GM23248 (cell line): ENCODE measurements around the gene IFT52. TPM values are rescaled to one million over a fixed set of nuclear protein-coding genes. Genes with fewer than 3 reads are reported as not detected.
A peak's percentile ranks its signal among the peaks of the same experiment; 100 is the strongest.

ENCODE experiments used
- DNase-seq: peaks from one replicate; pipeline ENCODE4 v3.0.0-alpha.2; 2015
- H2AFZ ChIP-seq: fragments of 200-600 bp; sonication (generic); 2 replicates; pipeline ENCODE4 v1.6.1; 2016; ENCODE audit warnings: antibody characterized with exemption
- H3F3A ChIP-seq: fragments of 200-600 bp; sonication (generic); 2 replicates; pipeline ENCODE4 v1.6.1; 2016; ENCODE audit warnings: mild to moderate bottlenecking, antibody characterized with exemption, mixed run types; ENCODE audit not compliant: insufficient read depth
- H3K27ac ChIP-seq: fragments of 200-600 bp; sonication (generic); 2 replicates; pipeline ENCODE4 v1.5.1; 2016; ENCODE audit warnings: mild to moderate bottlenecking
- H3K27me3 ChIP-seq: fragments of 200-600 bp; sonication (generic); replicated peaks from 2 replicates; pipeline ENCODE4 v1.6.1; 2016; ENCODE audit warnings: mild to moderate bottlenecking; ENCODE audit not compliant: insufficient read depth
- H3K36me3 ChIP-seq: fragments of 200-600 bp; sonication (generic); 2 replicates; pipeline ENCODE4 v1.6.1; 2016; ENCODE audit warnings: low read depth, mild to moderate bottlenecking
- H3K4me1 ChIP-seq: fragments of 200-600 bp; sonication (generic); 2 replicates; pipeline ENCODE4 v1.6.1; 2016; ENCODE audit warnings: mild to moderate bottlenecking; ENCODE audit not compliant: insufficient read depth
- H3K4me2 ChIP-seq: fragments of 200-600 bp; sonication (generic); one replicate; pipeline ENCODE4 v1.6.1; 2016; ENCODE audit warnings: mild to moderate bottlenecking; ENCODE audit not compliant: unreplicated experiment
- H3K4me3 ChIP-seq: fragments of 200-600 bp; sonication (generic); 2 replicates; pipeline ENCODE4 v1.5.1; 2016; ENCODE audit warnings: mild to moderate bottlenecking
- H3K79me2 ChIP-seq: fragments of 200-600 bp; sonication (generic); 2 replicates; pipeline ENCODE4 v1.6.1; 2016; ENCODE audit warnings: mild to moderate bottlenecking; ENCODE audit not compliant: insufficient read depth
- H3K9ac ChIP-seq: fragments of 200-600 bp; sonication (generic); 2 replicates; pipeline ENCODE4 v1.6.1; 2016; ENCODE audit warnings: mild to moderate bottlenecking
- H3K9me2 ChIP-seq: fragments of 200-600 bp; sonication (generic); 2 replicates; pipeline ENCODE4 v1.6.1; 2016; ENCODE audit warnings: mixed run types, mild to moderate bottlenecking, moderate library complexity; ENCODE audit not compliant: insufficient read depth
- H3K9me3 ChIP-seq: fragments of 200-600 bp; sonication (generic); one replicate; pipeline ENCODE4 v1.6.1; 2017; ENCODE audit warnings: low read depth
- H4K20me1 ChIP-seq: fragments of 200-600 bp; sonication (generic); 2 replicates; pipeline ENCODE4 v1.6.0; 2016; ENCODE audit not compliant: insufficient read depth
- EZH2 ChIP-seq: fragments of 200-600 bp; sonication (generic); IDR thresholded peaks from 2 replicates; pipeline ENCODE4 v1.6.1; 2018; ENCODE audit warnings: antibody characterized with exemption, mild to moderate bottlenecking; ENCODE audit not compliant: insufficient read depth, poor library complexity, severe bottlenecking
- EZH2phosphoT487 ChIP-seq: fragments of 200-600 bp; sonication (generic); IDR thresholded peaks from 2 replicates; pipeline ENCODE4 v1.6.1; 2018; ENCODE audit warnings: antibody characterized with exemption, moderate library complexity, mild to moderate bottlenecking, low read depth; ENCODE audit not compliant: insufficient read depth
- WGBS, 2 experiments: methylation state at CpG; one replicate each; pipeline ENCODE4 v1.1.6; 2015 to 2017; ENCODE audit warnings: low lambda C conversion rate in 2 of 2, low coverage in 1 of 2; ENCODE audit errors: missing lambda C conversion rate in 2 of 2; 5-methylcytosine and 5-hydroxymethylcytosine counted together
- in situ Hi-C: fragments of 300-500 bp; cut with MboI; formaldehyde crosslinking; loops from 2 replicates; pipeline ENCODE4 v1.15.0; 2020
- polyA plus RNA-seq: library from polyadenylated mRNA; unstranded; fragments of >200 nt; fragmentation: Nextera tagmentation; extraction: Ambion mirVana; gene quantifications from 2 replicates; pipeline ENCODE4 v1.2.1, GENCODE V29; 2016
- total RNA-seq: library from RNA; depleted of rRNA; stranded (reverse); fragments of >200 nt; shearing (Covaris generic); gene quantifications from 2 replicates; pipeline ENCODE4 v1.2.3, GENCODE V29; 2014

The IFT52 gene
- total and polyA plus RNA-seq, 2 experiments from 2014 or later, result 40.2 to 51.7 TPM

DNA sequence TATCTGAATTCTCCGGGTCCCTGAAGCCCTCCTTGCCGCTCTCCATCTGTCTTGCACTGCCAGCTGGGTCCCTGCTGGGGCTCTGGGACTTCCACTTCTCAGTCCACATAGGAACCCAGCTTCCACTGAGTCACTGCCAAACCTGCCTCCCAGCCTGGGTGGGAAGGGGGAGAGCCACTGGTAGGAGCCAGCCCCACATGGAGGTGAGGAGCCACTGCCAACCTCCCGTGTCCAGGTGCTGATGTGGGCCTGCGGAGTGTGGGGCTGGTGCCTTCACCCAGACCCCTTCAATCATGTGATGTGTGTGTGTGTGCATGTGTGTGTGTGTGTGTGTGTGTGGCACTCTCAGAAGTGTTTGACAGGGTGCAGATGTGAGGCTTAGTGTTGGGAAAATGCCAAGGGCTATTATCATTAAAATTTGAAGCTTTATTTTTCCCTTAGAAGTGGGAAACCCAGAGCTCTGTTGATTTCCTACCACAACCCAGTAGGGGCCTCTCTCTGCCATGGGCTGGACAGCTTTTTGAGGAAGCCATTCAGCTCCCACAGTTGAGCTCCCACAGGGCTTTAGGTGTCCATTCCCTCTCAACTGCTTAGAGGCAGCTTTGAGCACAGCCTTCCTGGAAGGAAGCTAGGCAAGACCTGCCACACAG, 41.2 kb upstream of the IFT52 start:
- no peaks in the 10 kb centered on the region for H3K9me3 ChIP-seq
- H3K27me3 ChIP-seq, result no peaks in the 10 kb centered on the region
- H3K4me2 ChIP-seq, result no peak overlapping the region
- TF ChIP-seq EZH2phosphoT487 (no peak), EZH2 (no peak)
- no peaks in the 10 kb centered on the region for H3K36me3 ChIP-seq
- H4K20me1 ChIP-seq, result no peaks in the 10 kb centered on the region
- H3K79me2 ChIP-seq, result no peaks in the 10 kb centered on the region
- in situ Hi-C loops, result no loop called here
- no peak overlapping the region for H3K9ac ChIP-seq
- H3K27ac ChIP-seq, result no peak overlapping the region
- H2AFZ ChIP-seq, result no peak overlapping the region
- no peak overlapping the region for H3K4me3 ChIP-seq
- no peak for DNase-seq
- no peaks in the 10 kb centered on the region for H3K9me2 ChIP-seq
- 59% methylated on average over 4 of the region's 4 CpGs for WGBS, 2 experiments
- H3F3A ChIP-seq, result no peaks in the 10 kb centered on the region
- H3K4me1 ChIP-seq, result no peaks in the 10 kb centered on the region

DNA sequence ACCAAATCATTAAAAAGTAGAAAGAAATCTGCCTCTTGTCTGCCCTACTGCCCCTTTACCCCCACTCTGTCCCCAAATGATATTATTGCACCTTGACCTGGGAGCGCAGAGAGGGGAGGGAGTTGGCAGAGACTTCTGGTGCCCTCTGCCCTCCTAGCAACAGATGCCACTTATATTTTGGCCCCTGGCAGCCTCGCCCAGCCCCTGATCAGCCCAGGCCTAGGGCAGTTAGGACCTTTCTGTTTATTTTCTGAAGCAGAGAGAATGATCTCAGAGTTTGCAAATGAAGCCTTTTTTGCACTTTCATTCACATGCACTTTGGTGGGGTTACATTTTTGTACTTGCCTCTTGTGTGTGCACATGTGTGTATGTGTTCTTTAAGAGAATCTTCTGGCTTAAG, 40.3 kb upstream of the IFT52 start:
- in situ Hi-C loops, result no loop called here
- no peaks in the 10 kb centered on the region for H4K20me1 ChIP-seq
- 63 to 64% methylated on average over 2 of the region's 2 CpGs for WGBS, 2 experiments

DNA sequence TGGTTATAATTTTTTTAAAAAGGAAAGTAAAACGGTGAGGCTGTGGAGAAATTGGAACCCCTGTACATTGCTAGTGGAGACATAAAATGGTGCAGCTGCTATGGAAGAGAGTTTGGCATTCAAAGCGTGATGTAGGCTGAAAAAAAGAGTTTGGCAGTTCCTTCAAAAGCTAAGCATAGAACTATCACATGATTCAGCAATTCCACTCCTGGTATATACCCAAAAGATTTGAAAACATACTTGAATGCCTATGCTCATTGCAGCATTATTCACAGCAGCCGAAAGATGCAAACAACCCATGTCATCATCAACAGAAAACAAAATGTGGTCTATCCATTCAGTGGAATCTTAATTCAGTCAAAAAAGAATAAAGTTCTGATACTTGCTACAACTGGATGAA, 36.4 kb upstream of the IFT52 start:
- no peaks in the 10 kb centered on the region for H3K27me3 ChIP-seq
- H3K27ac ChIP-seq, result no peak overlapping the region
- WGBS, 2 experiments, result 73 to 74% methylated on average over 3 of the region's 3 CpGs
- DNase-seq, result no peak
- no peaks in the 10 kb centered on the region for H3K9me2 ChIP-seq
- no peaks in the 10 kb centered on the region for H3K36me3 ChIP-seq
- H3K4me3 ChIP-seq, result no peak overlapping the region
- in situ Hi-C loops, result no loop called here
- H3K79me2 ChIP-seq, result no peaks in the 10 kb centered on the region
- TF ChIP-seq EZH2phosphoT487 (no peak), EZH2 (no peak)
- H3K4me1 ChIP-seq, result no peaks in the 10 kb centered on the region
- H3K9ac ChIP-seq, result no peak overlapping the region
- H3K9me3 ChIP-seq, result no peaks in the 10 kb centered on the region
- no peak overlapping the region for H2AFZ ChIP-seq
- no peaks in the 10 kb centered on the region for H3F3A ChIP-seq
- no peaks in the 10 kb centered on the region for H4K20me1 ChIP-seq
- no peak overlapping the region for H3K4me2 ChIP-seq

More for the DNA sequence above, 40.3 kb upstream of the IFT52 start:
- Histone ChIP-seq H3F3A (no peaks in the 10 kb centered on the region), H3K4me3 (no peak overlapping the region), H3K27me3 (no peaks in the 10 kb centered on the region), H3K4me1 (no peaks in the 10 kb centered on the region), H3K79me2 (no peaks in the 10 kb centered on the region), H3K9me3 (no peaks in the 10 kb centered on the region), H3K36me3 (no peaks in the 10 kb centered on the region), H2AFZ (no peak overlapping the region), H3K4me2 (no peak overlapping the region), H3K9ac (no peak overlapping the region), H3K27ac (no peak overlapping the region), H3K9me2 (no peaks in the 10 kb centered on the region)
- TF ChIP-seq EZH2, result no peak
- no peak for TF ChIP-seq EZH2phosphoT487
- DNase-seq, result no peak

DNA sequence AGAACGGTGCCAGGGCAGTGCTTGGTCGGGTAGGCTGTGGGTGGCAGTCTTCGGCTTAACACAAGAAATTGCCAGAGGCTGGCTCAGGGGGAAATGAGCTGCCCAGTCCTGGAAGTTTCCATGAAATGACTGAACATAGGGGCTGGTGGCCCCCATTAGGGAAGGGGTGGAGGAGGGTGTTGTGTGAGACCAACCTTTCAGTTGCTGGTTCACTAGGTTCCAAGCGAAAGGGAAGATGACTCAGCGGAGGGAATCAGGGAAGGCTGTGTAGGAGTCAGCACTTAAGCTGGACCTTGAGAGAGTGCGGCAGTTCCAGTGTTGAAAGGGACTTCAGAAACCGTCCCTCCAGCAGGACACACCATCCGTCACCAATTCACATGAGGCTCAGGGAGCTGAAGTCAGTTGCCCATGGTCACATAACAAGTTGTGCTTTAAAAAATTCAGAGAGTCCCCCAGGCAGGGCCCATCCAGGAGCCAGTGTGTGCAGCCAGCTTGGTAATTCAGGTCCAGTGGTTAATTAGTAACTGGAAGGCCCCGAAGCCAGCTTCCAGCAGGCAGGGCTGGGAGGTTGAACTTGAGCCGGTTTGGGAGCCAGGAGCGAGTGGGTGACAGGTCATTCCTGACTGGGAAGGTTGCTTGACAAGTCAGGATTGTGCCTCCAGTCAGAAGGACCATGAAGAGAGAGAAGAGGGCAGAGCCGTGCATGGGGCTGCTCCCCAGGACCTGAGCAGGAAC, 32.2 kb upstream of the IFT52 start, which contains the start of gene SGK2:
Gene SGK2 (plus strand): TSS at position 616 of the 735 bp plus-strand sequence. CDS start 7,469 bp downstream, outside the sequence.
- H3K4me2 ChIP-seq, result no peak within 1 kb of the TSS
- H3K27ac ChIP-seq, result no peak within 1 kb of the TSS
- peak; percentile 29 for DNase-seq
- H3K9me2 ChIP-seq, result no peaks in the 10 kb centered on the region
- in situ Hi-C loops, result no loop called here
- 78 to 84% methylated on average over 12 of the region's 12 CpGs for WGBS, 2 experiments
- no peaks in the 10 kb centered on the region for H3K9me3 ChIP-seq
- H3K79me2 ChIP-seq, result no peaks in the 10 kb centered on the region
- no peaks in the 10 kb centered on the region for H3K27me3 ChIP-seq
- H2AFZ ChIP-seq, result no peak within 1 kb of the TSS
- no peak within 1 kb of the TSS for H3K4me3 ChIP-seq
- no peaks in the 10 kb centered on the region for H4K20me1 ChIP-seq
- TF ChIP-seq EZH2phosphoT487, result no peak
- TF ChIP-seq EZH2, result no peak
- H3K36me3 ChIP-seq, result no peaks in the 10 kb centered on the region
- no peaks in the 10 kb centered on the region for H3K4me1 ChIP-seq
- H3F3A ChIP-seq, result no peaks in the 10 kb centered on the region
- H3K9ac ChIP-seq, result no peak within 1 kb of the TSS
